ENCODE measurements around the gene DCANP1. TPM values are rescaled to one million over a fixed set of nuclear protein-coding genes. Genes with fewer than 3 reads are reported as not detected.

DCANP1 gene
- total and polyA plus RNA-seq, 2 experiments from 2014 or later, result not detected

- Histone ChIP-seq H3K79me2 (no peaks in the 10 kb centered on the region), H3K9me2 (replicated peaks; ENCODE audit: insufficient read depth) (no peaks in the 10 kb centered on the region), H3K36me3 (replicated peaks; ENCODE audit: insufficient read depth, low read depth) (no peaks in the 10 kb centered on the region), H4K20me1 (ENCODE audit: insufficient read depth, poor library complexity, severe bottlenecking) (no peaks in the 10 kb centered on the region), H3K4me2 (peak overlapping the region; percentile 93), H2AFZ (peak overlapping the region; percentile 59), H3K27me3 (peaks cover 88% of the 10 kb centered on the region), H3K9me3 (ENCODE audit: low read depth) (no peaks in the 10 kb centered on the region), H3K27ac (no peak overlapping the region), H3K4me1 (ENCODE audit: insufficient read depth) (peaks cover 34% of the 10 kb centered on the region), H3K4me3 (no peak overlapping the region)
- DNase-seq (ENCODE audit: low spot score), result peak; percentile 40
- TF ChIP-seq EZH2phosphoT487 (IDR thresholded peaks at IDR 0.05; ENCODE audit: low read depth, severe bottlenecking, unreplicated experiment), result no peak
- no peak for TF ChIP-seq EZH2 (IDR thresholded peaks at IDR 0.05; ENCODE audit: borderline replicate concordance)
- TF ChIP-seq, protein P1, sequence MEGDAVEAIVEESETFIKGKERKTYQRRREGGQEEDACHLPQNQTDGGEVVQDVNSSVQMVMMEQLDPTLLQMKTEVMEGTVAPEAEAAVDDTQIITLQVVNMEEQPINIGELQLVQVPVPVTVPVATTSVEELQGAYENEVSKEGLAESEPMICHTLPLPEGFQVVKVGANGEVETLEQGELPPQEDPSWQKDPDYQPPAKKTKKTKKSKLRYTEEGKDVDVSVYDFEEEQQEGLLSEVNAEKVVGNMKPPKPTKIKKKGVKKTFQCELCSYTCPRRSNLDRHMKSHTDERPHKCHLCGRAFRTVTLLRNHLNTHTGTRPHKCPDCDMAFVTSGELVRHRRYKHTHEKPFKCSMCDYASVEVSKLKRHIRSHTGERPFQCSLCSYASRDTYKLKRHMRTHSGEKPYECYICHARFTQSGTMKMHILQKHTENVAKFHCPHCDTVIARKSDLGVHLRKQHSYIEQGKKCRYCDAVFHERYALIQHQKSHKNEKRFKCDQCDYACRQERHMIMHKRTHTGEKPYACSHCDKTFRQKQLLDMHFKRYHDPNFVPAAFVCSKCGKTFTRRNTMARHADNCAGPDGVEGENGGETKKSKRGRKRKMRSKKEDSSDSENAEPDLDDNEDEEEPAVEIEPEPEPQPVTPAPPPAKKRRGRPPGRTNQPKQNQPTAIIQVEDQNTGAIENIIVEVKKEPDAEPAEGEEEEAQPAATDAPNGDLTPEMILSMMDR (IDR thresholded peaks at IDR 0.05; ENCODE audit: poor library complexity), result no peak
- WGBS (ENCODE audit: low lambda C conversion rate, missing lambda C conversion rate), result 14% methylated on average over 46 of the region's 49 CpGs
Measured at GRCh38 chr5:135490245-135491037, 43.3 kb upstream of the DCANP1 start.

DNA sequence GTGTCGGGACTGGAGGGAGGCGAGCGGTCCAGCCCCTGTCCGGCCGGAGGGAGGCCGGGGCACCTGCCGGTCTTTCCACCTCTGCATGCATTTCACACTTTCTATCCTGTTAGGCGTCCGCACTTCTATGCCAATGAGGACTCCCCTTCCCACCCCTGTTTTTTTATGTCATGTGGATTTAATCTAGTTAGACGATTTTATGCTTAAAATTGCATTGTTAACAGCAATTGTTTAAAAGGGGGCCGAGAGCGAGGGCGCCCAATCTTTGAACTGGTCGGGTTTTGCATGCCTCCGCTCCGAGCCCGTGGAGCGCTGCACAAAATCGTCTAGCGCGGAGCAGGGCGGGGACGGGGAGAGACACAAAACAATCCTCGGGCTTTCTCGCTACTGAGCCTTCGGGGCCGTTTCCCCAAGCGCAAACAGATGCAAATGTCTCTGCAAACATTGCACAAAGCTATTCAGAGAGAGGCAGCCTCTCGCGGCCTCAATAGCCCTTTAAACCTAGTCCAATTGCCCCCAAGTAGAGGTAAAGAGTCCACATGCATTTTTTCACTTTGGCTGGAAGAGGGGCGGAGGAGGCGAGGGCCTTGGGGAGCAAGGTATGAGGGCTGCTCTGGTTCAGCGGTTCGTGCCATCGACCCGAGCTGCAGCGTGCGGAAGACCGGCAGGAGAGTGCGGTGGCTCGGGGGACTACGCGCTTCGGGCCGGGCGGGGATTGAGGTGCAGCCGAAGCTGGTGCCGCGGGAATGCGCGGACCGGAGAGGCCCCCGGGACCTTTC is 42.5 kb upstream of the DCANP1 start:
- peak overlapping the region; percentile 0 for H3K4me3 ChIP-seq
- no peaks in the 10 kb centered on the region for H3K9me3 ChIP-seq (ENCODE audit: low read depth)
- no peaks in the 10 kb centered on the region for H3K79me2 ChIP-seq
- peaks cover 34% of the 10 kb centered on the region for H3K4me1 ChIP-seq (ENCODE audit: insufficient read depth)
- WGBS (ENCODE audit: low lambda C conversion rate, missing lambda C conversion rate), result 4% methylated on average over 41 of the region's 53 CpGs
- peaks cover 88% of the 10 kb centered on the region for H3K27me3 ChIP-seq
- H3K9me2 ChIP-seq (replicated peaks; ENCODE audit: insufficient read depth), result no peaks in the 10 kb centered on the region
- H3K4me2 ChIP-seq, result peak overlapping the region; percentile 93
- peak overlapping the region; percentile 59 for H2AFZ ChIP-seq
- no peaks in the 10 kb centered on the region for H4K20me1 ChIP-seq (ENCODE audit: insufficient read depth, poor library complexity, severe bottlenecking)
- no peaks in the 10 kb centered on the region for H3K36me3 ChIP-seq (replicated peaks; ENCODE audit: insufficient read depth, low read depth)
- H3K27ac ChIP-seq, result no peak overlapping the region
- TF ChIP-seq EZH2phosphoT487 (IDR thresholded peaks at IDR 0.05; ENCODE audit: low read depth, severe bottlenecking, unreplicated experiment), result no peak
- peak; percentile 68 for TF ChIP-seq EZH2 (IDR thresholded peaks at IDR 0.05; ENCODE audit: borderline replicate concordance)
- no peak for DNase-seq (ENCODE audit: low spot score)

DNA sequence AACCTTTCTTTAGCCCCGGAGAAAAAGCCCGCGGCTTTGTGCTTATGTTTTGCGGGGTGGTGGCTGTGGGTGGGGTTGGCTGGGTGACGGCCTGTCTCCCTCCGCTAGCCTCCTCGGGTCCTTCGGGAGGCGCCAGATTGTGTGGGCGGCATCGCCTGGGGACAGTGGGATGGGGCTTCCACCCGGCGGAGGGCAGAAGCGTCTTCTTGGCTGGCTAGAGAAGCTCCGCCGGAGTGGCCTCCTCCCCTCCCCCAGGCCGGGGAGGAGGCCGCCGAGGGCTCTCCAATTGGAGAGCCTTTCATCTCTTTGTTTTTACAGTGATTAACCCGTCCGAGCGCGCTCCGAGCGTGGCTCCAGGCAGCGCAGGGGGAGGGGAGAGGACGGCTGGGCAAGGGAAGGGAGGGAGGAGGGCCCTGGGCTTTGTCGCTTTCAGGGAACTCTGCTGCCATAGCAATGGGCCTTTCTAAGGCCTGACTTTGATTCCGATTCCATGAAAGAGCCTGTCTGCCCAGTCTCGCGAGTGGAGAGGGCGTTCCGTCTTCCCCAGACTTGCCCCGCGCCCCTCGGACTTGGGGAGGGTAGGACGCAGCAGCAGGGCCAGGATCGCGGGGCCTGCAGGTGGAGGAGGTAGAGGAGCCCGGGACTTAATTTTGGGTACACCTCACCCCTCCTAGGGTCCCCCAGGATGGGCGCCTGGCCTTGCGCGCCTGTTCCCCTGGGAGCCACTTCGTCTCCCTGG is 41.7 kb upstream of the DCANP1 start:
- TF ChIP-seq EZH2 (IDR thresholded peaks at IDR 0.05; ENCODE audit: borderline replicate concordance), result peak; percentile 6
- TF ChIP-seq, protein P1 (IDR thresholded peaks at IDR 0.05; ENCODE audit: poor library complexity), result no peak
- TF ChIP-seq EZH2phosphoT487 (IDR thresholded peaks at IDR 0.05; ENCODE audit: low read depth, severe bottlenecking, unreplicated experiment), result peak; percentile 34
- H3K4me3 ChIP-seq, result peak overlapping the region; percentile 0
- peak; percentile 56 for DNase-seq (ENCODE audit: low spot score)
- H3K27me3 ChIP-seq, result peaks cover 89% of the 10 kb centered on the region
- no peaks in the 10 kb centered on the region for H4K20me1 ChIP-seq (ENCODE audit: insufficient read depth, poor library complexity, severe bottlenecking)
- H3K36me3 ChIP-seq (replicated peaks; ENCODE audit: insufficient read depth, low read depth), result no peaks in the 10 kb centered on the region
- no peaks in the 10 kb centered on the region for H3K9me2 ChIP-seq (replicated peaks; ENCODE audit: insufficient read depth)
- H3K9me3 ChIP-seq (ENCODE audit: low read depth), result no peaks in the 10 kb centered on the region
- no peaks in the 10 kb centered on the region for H3K79me2 ChIP-seq
- 2% methylated on average over 43 of the region's 44 CpGs for WGBS (ENCODE audit: low lambda C conversion rate, missing lambda C conversion rate)
- H3K4me1 ChIP-seq (ENCODE audit: insufficient read depth), result peaks cover 34% of the 10 kb centered on the region
- H3K27ac ChIP-seq, result no peak overlapping the region
- H3K4me2 ChIP-seq, result peak overlapping the region; percentile 93
- no peak overlapping the region for H2AFZ ChIP-seq
